ENCODE data around the gene FHOD3. TPM values are rescaled to one million over a fixed set of nuclear protein-coding genes. Genes with fewer than 3 reads are reported as not detected.

Gene FHOD3
- total RNA-seq, 1 donor from 2014 or later: 346 TPM

DNA sequence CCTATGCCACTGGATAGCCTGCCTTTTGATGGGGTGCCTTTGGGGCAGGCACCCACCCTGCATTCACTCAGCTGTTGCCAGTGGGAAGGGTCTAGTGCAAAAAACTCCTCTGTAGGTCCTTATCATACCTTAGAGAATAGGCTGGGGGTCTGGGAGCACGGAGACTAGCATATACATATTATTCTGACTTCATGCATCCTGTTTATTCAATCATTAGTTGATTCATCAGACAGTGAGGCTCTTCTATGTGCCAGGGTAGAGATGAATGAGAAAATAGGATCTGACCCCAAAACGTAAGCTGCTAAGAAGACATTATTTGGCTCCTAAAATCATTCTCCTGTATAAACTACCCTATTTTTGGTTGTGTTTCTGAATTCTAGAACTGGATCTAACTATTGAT is 378.0 kb downstream of the FHOD3 start:
- Histone ChIP-seq H3K4me3 (no peak overlapping the region), H3K9me3 (replicated peaks) (peaks cover 17% of the 10 kb centered on the region), H3K4me1 (peaks cover 4% of the 10 kb centered on the region), H3K27me3 (ENCODE audit: low read depth) (no peaks in the 10 kb centered on the region), H3K27ac (replicated peaks) (no peak overlapping the region), H3K36me3 (no peaks in the 10 kb centered on the region)
- intact Hi-C loops (cut with micrococcal nuclease): no loop called here
- DNase-seq: no peak
- TF ChIP-seq, protein P1, sequence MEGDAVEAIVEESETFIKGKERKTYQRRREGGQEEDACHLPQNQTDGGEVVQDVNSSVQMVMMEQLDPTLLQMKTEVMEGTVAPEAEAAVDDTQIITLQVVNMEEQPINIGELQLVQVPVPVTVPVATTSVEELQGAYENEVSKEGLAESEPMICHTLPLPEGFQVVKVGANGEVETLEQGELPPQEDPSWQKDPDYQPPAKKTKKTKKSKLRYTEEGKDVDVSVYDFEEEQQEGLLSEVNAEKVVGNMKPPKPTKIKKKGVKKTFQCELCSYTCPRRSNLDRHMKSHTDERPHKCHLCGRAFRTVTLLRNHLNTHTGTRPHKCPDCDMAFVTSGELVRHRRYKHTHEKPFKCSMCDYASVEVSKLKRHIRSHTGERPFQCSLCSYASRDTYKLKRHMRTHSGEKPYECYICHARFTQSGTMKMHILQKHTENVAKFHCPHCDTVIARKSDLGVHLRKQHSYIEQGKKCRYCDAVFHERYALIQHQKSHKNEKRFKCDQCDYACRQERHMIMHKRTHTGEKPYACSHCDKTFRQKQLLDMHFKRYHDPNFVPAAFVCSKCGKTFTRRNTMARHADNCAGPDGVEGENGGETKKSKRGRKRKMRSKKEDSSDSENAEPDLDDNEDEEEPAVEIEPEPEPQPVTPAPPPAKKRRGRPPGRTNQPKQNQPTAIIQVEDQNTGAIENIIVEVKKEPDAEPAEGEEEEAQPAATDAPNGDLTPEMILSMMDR (IDR thresholded peaks at IDR 0.05; ENCODE audit: borderline replicate concordance): no peak

DNA sequence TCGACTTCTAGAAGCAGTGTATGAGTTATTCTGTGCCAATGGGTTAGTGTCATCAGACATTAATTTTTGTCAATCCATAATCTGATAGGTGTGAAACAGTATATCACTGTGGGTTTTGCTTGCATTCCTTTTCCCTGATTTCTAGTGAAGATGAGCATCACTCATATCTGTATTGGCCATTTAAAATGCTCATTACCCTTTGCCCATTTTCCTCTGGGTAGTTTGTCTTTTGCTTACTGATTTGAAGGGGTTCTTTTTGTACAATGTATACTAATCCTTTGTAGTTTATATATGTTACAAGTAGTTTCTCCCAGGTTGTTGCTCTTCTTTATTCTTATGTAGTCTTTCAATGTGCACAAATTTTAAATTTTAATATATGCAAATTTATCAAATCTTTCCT is 379.1 kb downstream of the FHOD3 start:
- H3K4me3 ChIP-seq: no peak overlapping the region
- H3K36me3 ChIP-seq: no peaks in the 10 kb centered on the region
- intact Hi-C loops (cut with micrococcal nuclease): no loop called here
- DNase-seq: no peak
- H3K27me3 ChIP-seq (ENCODE audit: low read depth): no peaks in the 10 kb centered on the region
- peaks cover 4% of the 10 kb centered on the region for H3K4me1 ChIP-seq
- peaks cover 17% of the 10 kb centered on the region for H3K9me3 ChIP-seq (replicated peaks)
- no peak overlapping the region for H3K27ac ChIP-seq (replicated peaks)
- TF ChIP-seq, protein P1 (IDR thresholded peaks at IDR 0.05; ENCODE audit: borderline replicate concordance): no peak

DNA sequence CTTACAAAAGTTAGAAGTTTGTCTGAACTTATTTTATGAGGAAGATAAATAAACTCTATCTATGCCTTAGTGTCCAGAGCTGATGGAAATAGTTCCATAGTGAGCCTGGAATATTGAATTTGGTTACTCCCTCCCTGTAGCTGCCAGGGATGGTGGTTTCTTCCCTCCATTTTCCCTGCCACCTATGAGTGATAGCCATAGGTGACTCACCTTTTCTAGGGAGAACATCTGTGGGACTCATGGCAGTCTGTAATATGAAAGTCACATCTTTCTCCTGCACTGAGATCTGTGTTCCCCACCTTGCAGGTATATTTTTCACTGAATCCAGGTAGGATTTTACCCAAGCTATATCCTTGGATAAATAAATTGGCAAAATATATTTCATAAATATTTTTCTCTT is 382.5 kb downstream of the FHOD3 start:
- Histone ChIP-seq H3K36me3 (peaks cover 22% of the 10 kb centered on the region), H3K4me1 (no peaks in the 10 kb centered on the region), H3K9me3 (replicated peaks) (peaks cover 23% of the 10 kb centered on the region), H3K27ac (replicated peaks) (no peak overlapping the region), H3K27me3 (ENCODE audit: low read depth) (no peaks in the 10 kb centered on the region), H3K4me3 (no peak overlapping the region)
- TF ChIP-seq, protein P1 (IDR thresholded peaks at IDR 0.05; ENCODE audit: borderline replicate concordance): no peak
- intact Hi-C loops (cut with micrococcal nuclease): no loop called here
- DNase-seq: no peak

DNA sequence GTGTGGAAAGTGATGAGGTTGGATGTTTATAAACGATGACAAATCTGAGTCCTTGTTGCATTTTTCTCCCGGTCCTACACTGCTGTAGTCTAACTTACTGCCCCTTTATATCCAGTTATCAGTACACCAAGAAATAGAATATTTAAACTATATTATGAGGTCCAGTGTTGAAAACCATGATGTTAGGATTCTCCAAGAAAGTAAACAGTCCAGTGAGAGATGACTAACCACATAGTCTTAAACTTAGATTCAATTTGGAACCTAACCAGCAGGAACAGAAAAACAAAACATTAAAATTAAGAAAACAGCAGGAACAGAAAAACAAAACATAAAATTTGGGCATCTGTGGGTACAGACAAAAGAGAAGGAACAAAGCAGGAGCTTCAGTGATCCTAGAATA is 388.1 kb downstream of the FHOD3 start:
- no peaks in the 10 kb centered on the region for H3K27me3 ChIP-seq (ENCODE audit: low read depth)
- H3K4me3 ChIP-seq: no peak overlapping the region
- H3K27ac ChIP-seq (replicated peaks): no peak overlapping the region
- TF ChIP-seq, protein P1 (IDR thresholded peaks at IDR 0.05; ENCODE audit: borderline replicate concordance): no peak
- H3K36me3 ChIP-seq: peaks cover 23% of the 10 kb centered on the region
- DNase-seq: no peak
- intact Hi-C loops (cut with micrococcal nuclease): loop anchor here (5.0 kb wide), 1 partner anchor 72 kb away; no protein-coding TSS in a partner anchor
- peaks cover 5% of the 10 kb centered on the region for H3K9me3 ChIP-seq (replicated peaks)
- H3K4me1 ChIP-seq: peaks cover 10% of the 10 kb centered on the region

DNA sequence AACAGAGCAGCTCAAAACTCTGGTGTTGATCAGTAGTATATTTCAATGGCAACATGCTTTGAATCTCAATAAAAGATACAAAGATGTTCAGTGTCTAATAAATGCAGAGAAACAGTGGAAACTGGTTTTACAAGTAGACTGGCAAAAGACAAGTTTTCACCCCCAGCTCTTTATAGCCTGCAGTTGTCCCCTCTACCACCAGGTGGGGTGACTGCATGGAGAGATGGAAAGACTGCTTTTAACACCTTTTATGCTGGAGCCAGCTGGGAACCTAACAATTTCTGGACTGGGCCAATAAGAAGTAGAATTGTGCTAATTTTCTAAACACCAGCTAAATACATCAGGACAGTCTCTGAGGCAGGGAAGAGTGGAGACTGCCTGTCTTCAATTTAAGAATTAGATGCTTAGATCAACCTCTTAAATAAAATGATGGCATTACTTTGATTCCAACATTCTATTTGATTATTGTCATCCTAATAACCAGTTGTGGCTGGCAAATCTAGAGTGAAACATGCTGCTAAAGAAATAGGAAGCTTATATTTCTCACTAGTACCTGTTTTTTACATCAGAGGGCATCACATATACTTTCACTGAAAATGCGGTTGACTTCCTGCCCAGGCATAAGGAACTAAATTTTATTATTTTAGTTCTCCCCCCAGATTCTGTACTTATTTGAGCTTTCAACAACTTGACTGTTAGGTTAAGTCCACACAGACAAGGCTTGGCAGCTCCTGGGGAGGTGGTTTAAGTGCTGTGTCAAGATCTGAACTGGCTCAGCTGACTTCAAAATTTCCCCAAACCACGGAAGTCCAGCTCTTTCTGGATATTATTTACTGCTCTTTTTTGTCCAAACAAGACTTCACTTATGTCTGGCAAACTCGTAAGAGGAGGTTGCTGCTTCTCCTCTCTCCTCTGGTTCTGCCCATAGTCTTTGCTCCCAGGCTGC is 390.8 kb downstream of the FHOD3 start:
- no peak for DNase-seq
- TF ChIP-seq, protein P1 (IDR thresholded peaks at IDR 0.05; ENCODE audit: borderline replicate concordance): peak; percentile 88
- peaks cover 20% of the 10 kb centered on the region for H3K36me3 ChIP-seq
- no peak overlapping the region for H3K27ac ChIP-seq (replicated peaks)
- intact Hi-C loops (cut with micrococcal nuclease): loop anchor here (5.0 kb wide), 1 partner anchor 69 kb away; no protein-coding TSS in a partner anchor
- H3K27me3 ChIP-seq (ENCODE audit: low read depth): no peaks in the 10 kb centered on the region
- peaks cover 10% of the 10 kb centered on the region for H3K4me1 ChIP-seq
- H3K4me3 ChIP-seq: no peak overlapping the region
- peaks cover 5% of the 10 kb centered on the region for H3K9me3 ChIP-seq (replicated peaks)

All from left ventricle myocardium inferior (tissue), 1 donor.